ENCODE data around the gene SLC5A7. TPM values are rescaled to one million over a fixed set of nuclear protein-coding genes. Genes with fewer than 3 reads are reported as not detected.

Gene SLC5A7
- total and polyA plus RNA-seq, 4 donors: under 0.01 TPM; not detected in 3

- WGBS: 62% methylated on average over 4 of the region's 4 CpGs
- Histone ChIP-seq H3K9ac (ENCODE audit: low read depth in 1 of 2, low read length in 2 of 2) (no peak overlapping the region), H3K27ac (ENCODE audit: low read depth in 1 of 2, low read length in 2 of 2) (no peak overlapping the region), H3K4me3 (ENCODE audit: low read depth in 1 of 3, low read length in 3 of 3) (no peak overlapping the region), H3K36me3 (ENCODE audit: control insufficient read depth in 4 of 4, insufficient read depth in 3 of 4, low read depth in 1 of 4, low read length in 3 of 4) (no peaks in the 10 kb centered on the region), H3K9me3 (ENCODE audit: control insufficient read depth in 4 of 4, low read length in 3 of 4) (no peaks in the 10 kb centered on the region), H3K27me3 (ENCODE audit: control insufficient read depth in 4 of 4, insufficient read depth in 4 of 4, low read length in 3 of 4) (no peaks in the 10 kb centered on the region), H3K4me1 (ENCODE audit: control insufficient read depth in 4 of 4, insufficient read depth in 4 of 4, low read length in 3 of 4) (no peaks in the 10 kb centered on the region)
- TF ChIP-seq MAX (IDR thresholded peaks at IDR 0.05): no peak
- TF ChIP-seq NR2F2 (IDR thresholded peaks at IDR 0.05): no peak
- no peak for TF ChIP-seq REST (IDR thresholded peaks at IDR 0.05)
- no peak for DNase-seq (ENCODE audit: low spot score)
These were observed 24.9 kb upstream of the SLC5A7 start for GRCh38 chr2:107961395-107961794.

- TF ChIP-seq RAD21 (IDR thresholded peaks at IDR 0.05): no peak
- TF ChIP-seq EGR1 (IDR thresholded peaks at IDR 0.05; ENCODE audit: low read depth in 2 of 2): no peak
- TF ChIP-seq GABPA (IDR thresholded peaks at IDR 0.05 in 1 of 2, conservative IDR thresholded peaks at IDR 0.05 in 1 of 2): no peak
- TF ChIP-seq FOXA1 (IDR thresholded peaks at IDR 0.05): no peak
- no peak for TF ChIP-seq YY1 (IDR thresholded peaks at IDR 0.05)
- no peak for TF ChIP-seq SP1 (IDR thresholded peaks at IDR 0.05)
- no peak for TF ChIP-seq NR2F2 (IDR thresholded peaks at IDR 0.05)
- no peak for TF ChIP-seq MAX (IDR thresholded peaks at IDR 0.05)
- no peak for TF ChIP-seq ZBTB33 (IDR thresholded peaks at IDR 0.05)
- TF ChIP-seq REST (IDR thresholded peaks at IDR 0.05): no peak
- no peak for TF ChIP-seq TAF1 (conservative IDR thresholded peaks at IDR 0.05)
- no peak for TF ChIP-seq ATF3 (IDR thresholded peaks at IDR 0.05)
- TF ChIP-seq, protein P1, sequence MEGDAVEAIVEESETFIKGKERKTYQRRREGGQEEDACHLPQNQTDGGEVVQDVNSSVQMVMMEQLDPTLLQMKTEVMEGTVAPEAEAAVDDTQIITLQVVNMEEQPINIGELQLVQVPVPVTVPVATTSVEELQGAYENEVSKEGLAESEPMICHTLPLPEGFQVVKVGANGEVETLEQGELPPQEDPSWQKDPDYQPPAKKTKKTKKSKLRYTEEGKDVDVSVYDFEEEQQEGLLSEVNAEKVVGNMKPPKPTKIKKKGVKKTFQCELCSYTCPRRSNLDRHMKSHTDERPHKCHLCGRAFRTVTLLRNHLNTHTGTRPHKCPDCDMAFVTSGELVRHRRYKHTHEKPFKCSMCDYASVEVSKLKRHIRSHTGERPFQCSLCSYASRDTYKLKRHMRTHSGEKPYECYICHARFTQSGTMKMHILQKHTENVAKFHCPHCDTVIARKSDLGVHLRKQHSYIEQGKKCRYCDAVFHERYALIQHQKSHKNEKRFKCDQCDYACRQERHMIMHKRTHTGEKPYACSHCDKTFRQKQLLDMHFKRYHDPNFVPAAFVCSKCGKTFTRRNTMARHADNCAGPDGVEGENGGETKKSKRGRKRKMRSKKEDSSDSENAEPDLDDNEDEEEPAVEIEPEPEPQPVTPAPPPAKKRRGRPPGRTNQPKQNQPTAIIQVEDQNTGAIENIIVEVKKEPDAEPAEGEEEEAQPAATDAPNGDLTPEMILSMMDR (IDR thresholded peaks at IDR 0.05; ENCODE audit: low read depth, low read length, missing input control): no peak
- Histone ChIP-seq H3K9ac (ENCODE audit: low read depth in 1 of 2, low read length in 2 of 2) (no peak overlapping the region), H3K9me3 (ENCODE audit: control insufficient read depth in 4 of 4, low read length in 3 of 4) (no peaks in the 10 kb centered on the region), H3K27ac (ENCODE audit: low read depth in 1 of 2, low read length in 2 of 2) (no peak overlapping the region), H3K4me3 (ENCODE audit: low read depth in 1 of 3, low read length in 3 of 3) (no peak overlapping the region), H3K36me3 (ENCODE audit: control insufficient read depth in 4 of 4, insufficient read depth in 3 of 4, low read depth in 1 of 4, low read length in 3 of 4) (no peaks in the 10 kb centered on the region), H3K4me1 (ENCODE audit: control insufficient read depth in 4 of 4, insufficient read depth in 4 of 4, low read length in 3 of 4) (no peaks in the 10 kb centered on the region), H3K27me3 (ENCODE audit: control insufficient read depth in 4 of 4, insufficient read depth in 4 of 4, low read length in 3 of 4) (no peaks in the 10 kb centered on the region)
- WGBS: 88% methylated on average over 1 of the region's 1 CpG
- no peak for DNase-seq (ENCODE audit: low spot score)
These were observed 22.1 kb upstream of the SLC5A7 start for GRCh38 chr2:107964185-107964584.

Measured in liver (tissue), 9 donors.